Uterus (tissue), 2 donors: ENCODE data around the gene GNB1.

Source experiments
- POLR2A ChIP-seq, 2 donors: fragments of 450-650 bp; IDR thresholded peaks; one replicate each; pipeline ENCODE4 v1.6.1; 2016; ENCODE audit warnings: antibody characterized with exemption in 2 of 2, mild to moderate bottlenecking in 1 of 2, moderate library complexity in 1 of 2
- TF ChIP-seq, protein P1 (sequence below), 4 experiments: fragments of 200-600 bp in 2 of 4; fragments of 450-650 bp in 2 of 4; sonication (generic) in 2 of 4; IDR thresholded peaks; one replicate each; pipeline ENCODE4 v1.5.1; 2016 to 2019; ENCODE audit warnings: antibody characterized with exemption in 4 of 4, mild to moderate bottlenecking in 2 of 4, moderate library complexity in 1 of 4

DNA sequence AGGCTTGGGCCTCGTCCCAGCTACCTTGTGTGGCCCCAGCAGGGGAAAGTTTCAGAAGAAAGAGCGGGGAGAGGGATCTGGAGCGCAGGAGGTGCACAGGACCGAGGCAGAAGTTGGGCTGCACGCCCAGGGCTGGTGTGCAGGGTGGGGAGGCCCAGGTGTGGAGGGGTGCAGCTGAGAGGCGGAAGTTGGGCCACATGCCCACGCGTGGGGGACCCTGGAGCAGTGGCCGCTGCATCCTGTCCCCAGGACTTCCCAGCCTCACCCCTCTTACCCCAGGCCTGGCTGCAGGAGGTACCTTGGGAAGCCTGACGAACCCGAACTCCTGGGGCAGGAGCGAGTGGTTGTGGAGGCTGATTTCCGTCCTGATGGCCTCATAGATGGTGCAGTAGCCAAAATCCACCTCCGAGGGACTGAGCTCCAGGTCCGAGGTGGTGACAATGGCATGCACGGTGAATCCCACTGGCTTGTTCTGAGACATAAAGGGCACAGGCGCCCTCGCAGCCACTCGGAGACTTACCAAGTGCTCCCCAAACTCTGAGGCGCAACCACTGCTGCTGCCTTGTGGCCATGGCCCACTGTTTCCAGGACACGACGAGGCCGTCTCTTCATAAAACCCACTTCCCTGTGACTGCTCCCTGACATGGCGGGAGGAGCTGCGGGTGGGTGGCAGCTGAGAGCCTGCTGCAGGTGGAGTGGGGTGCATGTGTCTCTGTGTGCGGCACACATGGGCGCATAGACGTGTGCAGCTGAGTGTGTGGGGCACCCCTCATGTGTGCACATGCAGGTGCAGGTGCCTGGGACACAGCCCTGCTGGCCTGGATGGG, 48.6 kb upstream of the GNB1 start:
- TF ChIP-seq POLR2A (IDR thresholded peaks at IDR 0.05) = no peak
- TF ChIP-seq, protein P1, sequence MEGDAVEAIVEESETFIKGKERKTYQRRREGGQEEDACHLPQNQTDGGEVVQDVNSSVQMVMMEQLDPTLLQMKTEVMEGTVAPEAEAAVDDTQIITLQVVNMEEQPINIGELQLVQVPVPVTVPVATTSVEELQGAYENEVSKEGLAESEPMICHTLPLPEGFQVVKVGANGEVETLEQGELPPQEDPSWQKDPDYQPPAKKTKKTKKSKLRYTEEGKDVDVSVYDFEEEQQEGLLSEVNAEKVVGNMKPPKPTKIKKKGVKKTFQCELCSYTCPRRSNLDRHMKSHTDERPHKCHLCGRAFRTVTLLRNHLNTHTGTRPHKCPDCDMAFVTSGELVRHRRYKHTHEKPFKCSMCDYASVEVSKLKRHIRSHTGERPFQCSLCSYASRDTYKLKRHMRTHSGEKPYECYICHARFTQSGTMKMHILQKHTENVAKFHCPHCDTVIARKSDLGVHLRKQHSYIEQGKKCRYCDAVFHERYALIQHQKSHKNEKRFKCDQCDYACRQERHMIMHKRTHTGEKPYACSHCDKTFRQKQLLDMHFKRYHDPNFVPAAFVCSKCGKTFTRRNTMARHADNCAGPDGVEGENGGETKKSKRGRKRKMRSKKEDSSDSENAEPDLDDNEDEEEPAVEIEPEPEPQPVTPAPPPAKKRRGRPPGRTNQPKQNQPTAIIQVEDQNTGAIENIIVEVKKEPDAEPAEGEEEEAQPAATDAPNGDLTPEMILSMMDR (IDR thresholded peaks at IDR 0.05) = no peak
